ENCODE measurements around the gene CYP46A1.
"Not testable (repeated sequence)": the region's sequence is repeated elsewhere in the genome, so short reads cannot be mapped to it uniquely, and the experiment has no call there.

The CYP46A1 gene

GRCh38 chr14:99683619-99684409 is at the start of gene CYP46A1:
Gene CYP46A1, plus strand, starts transcription at chr14:99684298. Its CDS starts 120 bp downstream, at chr14:99684418.
- DNase-seq = peak; percentile 100

DNA sequence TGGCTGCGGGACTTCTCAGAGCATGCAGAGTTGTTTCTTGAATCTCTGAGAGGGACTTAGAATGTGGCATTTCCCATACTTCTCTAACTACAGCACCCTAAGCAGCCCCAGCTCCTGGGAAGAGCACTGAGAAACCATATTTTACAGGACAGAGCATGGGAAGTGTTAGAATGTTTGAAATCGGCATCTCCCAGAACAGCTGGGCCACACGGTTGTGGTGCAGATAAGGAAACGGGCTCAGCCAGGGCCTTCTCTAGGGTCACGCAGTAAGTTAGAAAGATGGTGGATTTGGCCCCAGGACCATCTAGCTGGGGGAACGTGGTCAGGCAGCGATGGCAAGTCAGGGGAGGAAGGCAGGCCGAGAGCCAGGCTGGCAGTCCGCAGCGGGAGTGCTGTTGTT is 49.7 kb upstream of the CYP46A1 start:
- no peak for DNase-seq

DNA sequence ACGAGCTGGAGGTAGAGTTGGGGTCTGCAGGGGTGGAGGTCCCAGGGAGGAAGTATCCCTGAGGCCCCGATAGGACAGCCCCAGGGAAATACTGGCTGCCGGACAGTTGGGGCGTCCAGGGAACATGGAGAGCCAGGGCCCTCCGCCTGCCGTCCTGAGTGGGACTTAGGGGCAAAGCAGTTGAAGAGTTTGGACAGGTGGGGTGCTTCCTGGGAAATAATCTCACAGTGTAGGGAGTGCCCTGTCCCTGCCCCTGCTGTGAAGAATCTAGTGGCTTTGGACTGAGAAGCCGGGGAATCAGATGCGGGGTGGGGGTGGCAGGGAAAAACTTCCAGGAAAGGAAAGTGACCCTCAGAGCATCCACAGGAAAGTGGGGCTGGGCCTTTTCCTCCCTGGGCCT is 49.0 kb upstream of the CYP46A1 start:
- DNase-seq = no peak

DNA sequence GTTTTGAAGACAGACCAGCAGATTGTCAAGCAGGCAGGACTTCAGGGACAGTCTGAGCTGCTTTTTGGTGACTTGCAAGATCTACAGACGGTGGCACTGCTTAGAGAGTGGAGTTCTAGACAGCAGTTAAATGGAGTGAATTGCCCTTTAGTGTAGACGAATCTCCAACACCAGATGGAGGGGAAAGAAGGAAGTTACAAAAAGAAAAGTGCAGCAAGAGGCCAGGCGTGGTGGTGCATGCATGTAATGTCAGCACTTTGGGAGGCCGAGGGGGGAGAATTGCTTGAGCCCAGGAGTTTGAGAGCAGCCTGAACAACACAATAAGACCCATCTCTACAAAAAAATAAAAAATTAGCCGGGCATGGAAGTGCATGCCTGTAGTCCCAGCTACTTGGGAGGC is 47.6 kb upstream of the CYP46A1 start:
- no peak for DNase-seq

DNA sequence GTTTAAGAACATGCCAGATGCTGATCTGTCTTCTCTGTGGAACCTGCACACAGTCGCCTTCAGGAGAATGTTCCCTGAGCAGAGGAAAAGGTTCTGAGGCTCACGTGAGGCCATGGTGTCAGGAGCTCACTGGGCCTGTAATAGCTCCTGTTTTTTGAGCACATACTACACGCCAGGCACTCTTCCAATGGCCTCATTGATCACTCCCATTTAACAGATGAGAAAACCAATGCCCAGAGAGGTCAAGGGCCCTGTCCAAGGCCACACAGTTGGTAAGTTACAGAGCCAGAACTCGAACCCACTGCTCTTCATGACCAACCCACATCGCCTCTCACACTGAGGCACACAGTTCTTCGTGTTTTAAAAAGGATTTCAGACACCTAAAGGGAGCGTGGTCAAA is 46.5 kb upstream of the CYP46A1 start:
- no peak for DNase-seq

- DNase-seq = not testable (repeated sequence)
These were observed 41.3 kb upstream of the CYP46A1 start for GRCh38 chr14:99642771-99643170.

DNA sequence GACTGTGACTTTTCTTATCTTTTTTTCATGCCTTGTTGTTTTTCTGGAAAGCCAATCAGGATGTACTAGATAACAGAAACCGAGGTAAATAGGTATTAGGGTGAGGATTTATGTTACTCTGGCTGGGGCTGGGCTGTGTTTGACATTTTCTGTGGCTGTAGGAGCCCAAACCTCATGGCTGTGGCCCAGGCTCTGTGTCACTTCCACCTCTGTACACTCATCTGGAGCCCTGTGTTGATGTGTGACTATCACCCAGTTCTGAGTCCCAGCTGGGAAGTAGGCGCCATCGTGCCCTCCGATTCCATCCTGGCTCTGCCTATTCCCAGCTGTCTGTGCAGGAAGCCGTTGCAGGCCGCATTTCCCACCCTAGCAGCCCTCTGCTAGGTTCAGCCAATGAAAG is 40.8 kb upstream of the CYP46A1 start:
- DNase-seq = peak; percentile 18

DNA sequence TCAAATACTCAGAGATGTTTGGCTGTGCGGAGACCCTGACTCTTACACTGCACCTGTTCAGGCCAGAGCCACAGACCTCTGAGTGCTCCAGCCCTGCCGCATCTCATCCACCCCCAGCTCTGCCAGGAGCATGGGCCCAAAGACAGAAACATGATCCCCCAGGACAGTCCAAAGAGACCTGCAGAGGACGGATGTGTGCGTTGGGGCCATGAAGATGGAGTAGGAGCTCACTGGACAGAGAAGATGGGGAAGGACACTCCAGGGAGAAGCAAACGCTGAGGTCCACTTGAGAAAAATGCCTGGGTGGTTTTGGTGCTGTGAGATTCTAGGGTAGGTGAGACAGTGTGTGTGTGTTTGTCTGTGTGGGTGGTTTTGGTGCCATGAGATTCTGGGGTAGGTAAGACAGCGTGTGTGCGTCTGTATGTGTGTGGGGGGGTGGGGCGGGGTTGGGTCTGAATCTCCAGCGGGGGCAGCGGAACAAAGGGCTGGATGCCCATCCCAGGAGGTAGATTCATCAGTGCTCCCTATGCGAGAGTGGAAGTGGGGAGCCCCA is 40.0 kb upstream of the CYP46A1 start:
- no peak for DNase-seq

GRCh38 chr14:99644723-99645544 is 39.2 kb upstream of the CYP46A1 start, which contains the start of gene HHIPL1:
Gene HHIPL1, plus strand, starts transcription at chr14:99645129. Its CDS starts 79 bp downstream, at chr14:99645208.
- no peak for DNase-seq

DNA sequence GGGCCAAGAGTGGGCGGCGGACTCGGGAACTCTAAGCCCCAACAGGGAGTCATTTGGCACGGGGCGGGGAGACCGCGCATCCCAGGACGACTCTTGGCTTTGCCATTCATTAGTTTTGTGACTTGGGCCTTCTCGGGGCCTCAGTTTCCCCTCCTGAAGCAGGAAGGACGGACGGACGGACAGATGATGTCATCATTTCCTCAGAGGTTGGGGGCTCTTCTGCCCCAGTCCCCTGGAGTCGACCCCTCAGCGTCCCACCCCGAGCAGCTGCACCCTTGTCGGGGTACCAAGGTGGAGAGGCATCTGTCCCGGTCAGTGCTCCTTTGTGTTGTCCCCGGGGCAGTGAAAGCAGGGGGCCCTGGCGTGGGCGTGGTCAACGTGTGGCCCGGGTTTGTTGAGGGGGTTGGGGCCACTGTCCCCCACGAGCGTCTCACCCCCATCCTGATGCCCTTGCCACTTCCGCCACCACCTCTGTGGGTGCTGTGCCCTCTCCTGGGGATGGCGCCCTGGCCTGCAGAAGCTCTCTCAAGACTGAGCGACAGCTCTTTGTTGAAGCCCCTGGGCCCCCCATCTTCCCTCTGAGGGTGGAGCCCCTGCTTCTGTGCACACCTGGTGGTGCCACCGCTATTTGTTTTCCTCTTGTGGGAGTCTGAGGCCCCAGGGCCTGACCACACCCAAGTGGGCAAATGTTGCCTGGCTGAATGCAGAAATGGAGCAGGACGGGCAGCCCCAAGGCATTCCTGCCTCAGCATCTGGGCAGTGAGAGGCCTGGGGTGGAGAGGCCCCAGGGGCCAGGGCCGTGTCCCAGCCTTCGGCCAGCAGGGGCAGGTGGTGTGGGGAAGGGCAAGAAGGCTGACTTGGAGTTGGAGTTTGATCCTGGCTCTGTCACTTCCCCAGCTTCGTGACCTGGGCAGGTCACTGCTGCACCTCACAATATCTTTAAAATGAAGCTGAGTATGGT is 38.3 kb upstream of the CYP46A1 start:
- no peak for DNase-seq

- DNase-seq = no peak
These were observed 36.7 kb upstream of the CYP46A1 start for GRCh38 chr14:99647411-99647810.

DNA sequence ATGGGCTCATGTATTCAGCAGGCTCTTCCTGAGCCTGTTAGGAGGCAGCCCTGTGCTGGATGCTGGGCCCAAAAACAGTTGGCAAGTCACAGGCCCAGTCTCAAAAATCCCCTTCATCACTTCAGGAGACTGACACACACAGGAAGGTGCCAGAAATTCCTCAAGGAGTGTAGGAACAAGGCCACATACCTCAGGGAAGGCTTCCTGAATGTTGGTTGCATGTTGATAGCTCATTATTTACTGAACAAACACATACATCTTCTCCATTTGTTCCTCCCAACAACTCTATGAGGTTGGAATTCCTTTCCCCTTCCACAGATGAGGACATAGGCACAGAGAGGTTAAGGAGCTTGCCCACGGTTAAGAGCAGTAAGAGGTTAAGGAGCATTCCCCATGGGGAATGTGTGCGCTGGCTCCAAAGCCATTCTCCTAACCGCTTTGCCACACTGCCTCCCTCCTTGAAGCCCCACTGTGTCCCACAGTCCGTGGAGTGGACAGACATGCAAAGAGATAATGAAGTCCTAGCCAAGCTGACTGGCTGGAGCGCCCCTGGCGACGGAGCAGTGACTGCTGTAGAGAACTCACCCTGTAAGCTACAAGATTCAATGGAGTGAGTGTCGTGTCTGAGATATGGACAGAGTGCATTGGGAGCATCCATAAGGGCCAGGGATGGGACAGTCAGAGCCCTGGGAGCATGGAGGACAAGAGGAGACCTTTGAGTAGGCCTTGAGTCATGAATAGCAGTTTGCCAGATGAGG is 35.9 kb upstream of the CYP46A1 start:
- DNase-seq = no peak

DNA sequence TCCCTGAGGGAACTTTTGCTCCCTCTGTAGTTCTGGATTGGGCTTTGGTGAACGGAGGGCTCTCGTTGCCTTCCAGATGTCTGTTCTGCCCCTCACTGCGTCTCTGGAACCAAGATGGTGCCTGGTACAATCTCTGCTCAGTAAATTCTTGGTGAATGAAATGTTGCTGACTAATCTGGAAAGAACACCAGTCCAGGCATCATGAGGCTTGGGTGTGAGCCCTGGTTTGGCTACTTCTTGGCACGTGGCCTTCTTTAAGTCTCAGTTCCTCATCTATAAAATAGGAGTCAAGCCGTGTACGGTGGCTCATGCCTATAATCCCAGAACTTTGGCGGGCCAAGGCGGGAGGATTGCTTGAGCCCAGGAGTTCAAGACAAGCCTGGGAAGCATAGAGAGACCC is 34.9 kb upstream of the CYP46A1 start:
- DNase-seq = no peak

DNA sequence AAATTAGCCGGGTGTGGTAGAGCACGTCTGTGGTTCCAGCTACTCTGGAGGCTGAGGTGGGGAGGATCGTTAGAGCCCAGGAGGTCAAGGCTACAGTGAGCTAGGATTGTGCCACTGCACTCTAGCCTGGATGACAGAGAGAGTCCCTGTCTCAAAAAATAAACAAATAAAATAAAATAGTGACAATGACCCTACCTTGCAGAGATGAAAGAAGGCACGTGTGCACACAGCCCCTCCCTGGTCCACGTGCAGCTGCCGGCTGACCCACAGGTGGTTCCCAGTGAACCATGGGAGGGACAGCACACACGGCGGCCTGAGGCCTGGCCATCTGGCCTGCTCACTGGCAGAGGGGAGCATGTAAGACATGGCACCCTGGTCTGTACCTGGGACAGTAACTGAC is 34.5 kb upstream of the CYP46A1 start:
- no peak for DNase-seq

DNA sequence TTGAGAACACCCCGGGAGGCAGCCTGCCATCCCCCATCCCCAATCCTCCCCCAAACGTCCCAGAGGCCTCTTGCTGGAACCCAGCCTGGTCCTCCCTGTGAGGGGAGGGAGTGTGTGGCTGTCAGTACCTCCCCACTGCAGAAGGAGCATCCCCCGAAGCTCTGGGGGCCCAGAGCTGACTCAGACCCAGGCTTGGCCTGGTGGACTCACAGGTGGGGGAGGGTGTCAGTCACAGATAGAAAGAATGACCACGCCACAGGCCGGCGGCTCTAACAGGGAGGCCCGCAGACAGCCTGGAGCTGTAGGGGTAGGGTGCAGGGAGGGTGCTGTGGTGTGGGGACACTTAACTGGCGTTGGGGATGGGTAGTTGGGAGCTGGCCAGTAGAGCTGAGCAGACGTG is 33.9 kb upstream of the CYP46A1 start:
- no peak for DNase-seq

DNA sequence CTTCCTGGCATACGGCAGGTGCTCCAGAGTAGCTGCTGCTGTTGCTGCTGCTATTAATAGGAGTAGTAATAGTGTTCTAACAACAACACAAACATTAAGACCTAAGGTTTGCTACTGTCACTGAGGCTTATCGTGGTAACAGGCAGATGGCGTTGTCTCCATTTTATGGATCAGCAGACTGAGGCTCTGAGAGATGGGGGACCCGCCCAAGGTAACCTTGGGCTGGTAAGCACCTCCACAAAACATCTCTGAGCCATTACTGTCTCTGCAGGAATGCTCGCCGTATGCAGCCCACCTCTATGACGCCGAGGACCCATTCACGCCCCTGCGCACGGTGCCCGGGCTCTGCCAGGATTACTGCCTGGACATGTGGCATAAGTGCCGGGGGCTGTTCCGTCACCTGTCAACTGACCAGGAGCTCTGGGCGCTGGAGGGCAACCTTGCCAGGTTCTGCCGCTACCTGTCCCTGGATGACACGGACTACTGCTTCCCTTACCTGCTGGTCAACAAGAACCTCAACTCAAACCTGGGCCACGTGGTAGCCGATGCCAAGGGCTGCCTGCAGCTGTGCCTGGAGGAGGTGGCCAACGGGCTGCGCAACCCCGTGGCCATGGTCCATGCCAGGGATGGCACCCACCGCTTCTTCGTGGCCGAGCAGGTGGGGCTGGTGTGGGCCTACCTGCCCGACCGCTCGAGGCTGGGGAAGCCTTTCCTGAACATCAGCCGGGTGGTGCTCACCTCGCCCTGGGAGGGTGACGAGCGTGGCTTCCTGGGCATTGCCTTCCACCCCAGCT is 31.9 kb upstream of the CYP46A1 start:
- DNase-seq = no peak

- no peak for DNase-seq
These were observed 29.7 kb upstream of the CYP46A1 start for GRCh38 chr14:99654235-99654985.

GRCh38 chr14:99655521-99655920 is 28.6 kb upstream of the CYP46A1 start:
- no peak for DNase-seq

DNA sequence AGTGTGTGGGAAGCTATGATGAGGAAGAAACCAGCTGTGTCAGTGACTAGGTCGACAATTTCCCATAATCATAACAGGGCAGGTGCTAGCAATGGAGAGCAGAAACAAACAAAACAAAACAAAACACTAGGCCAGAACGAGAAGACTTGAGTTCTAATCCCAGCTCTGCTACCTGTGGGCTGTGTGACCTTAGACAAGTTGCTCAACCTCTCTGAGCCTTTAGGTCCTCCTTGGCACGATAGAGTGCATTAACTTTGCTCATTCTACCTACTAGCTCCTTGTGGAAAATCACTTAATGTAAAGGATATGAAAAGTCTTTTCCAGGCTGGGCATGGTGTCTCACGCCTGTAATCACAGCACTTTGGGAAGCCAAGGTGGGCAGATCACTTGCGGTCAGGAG is 27.9 kb upstream of the CYP46A1 start:
- no peak for DNase-seq

DNA sequence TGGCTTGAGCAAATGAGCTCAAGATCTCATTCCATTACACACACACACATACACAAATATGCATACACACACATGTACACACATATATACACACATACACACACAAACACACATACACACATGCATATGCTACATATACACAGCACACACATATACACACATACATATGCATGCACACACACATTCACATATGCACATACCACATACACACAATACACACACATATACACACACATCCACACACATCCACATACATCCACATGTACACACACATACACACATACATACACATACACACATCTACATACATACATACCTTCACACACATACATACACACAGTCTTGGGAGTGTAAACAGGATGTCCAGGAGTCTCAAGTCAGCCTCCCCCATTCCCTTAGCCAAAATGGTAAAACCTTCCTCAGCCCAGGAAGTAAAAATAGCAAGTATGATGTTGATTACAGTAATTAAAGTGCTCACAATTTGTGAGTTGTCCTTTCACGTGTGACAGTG is 26.4 kb upstream of the CYP46A1 start:
- no peak for DNase-seq
